GM12865 (cell line): ENCODE measurements around the gene RAP1GAP2.

Experiments used
- DNase-seq: peaks from one replicate; pipeline ENCODE4 v3.0.0; 2010; ENCODE audit warnings: low read depth
- H3K4me3 ChIP-seq: 2 replicates; pipeline ENCODE4 v1.5.1; 2011; ENCODE audit warnings: mild to moderate bottlenecking, low read depth, low read length, control low read depth
- TF ChIP-seq, protein P1 (sequence below): IDR thresholded peaks from 2 replicates; pipeline ENCODE4 v1.5.1; 2011; ENCODE audit warnings: low read length, control low read depth, low read depth, inconsistent platforms; ENCODE audit not compliant: insufficient read depth; ENCODE audit errors: missing control alignments

The RAP1GAP2 gene

DNA sequence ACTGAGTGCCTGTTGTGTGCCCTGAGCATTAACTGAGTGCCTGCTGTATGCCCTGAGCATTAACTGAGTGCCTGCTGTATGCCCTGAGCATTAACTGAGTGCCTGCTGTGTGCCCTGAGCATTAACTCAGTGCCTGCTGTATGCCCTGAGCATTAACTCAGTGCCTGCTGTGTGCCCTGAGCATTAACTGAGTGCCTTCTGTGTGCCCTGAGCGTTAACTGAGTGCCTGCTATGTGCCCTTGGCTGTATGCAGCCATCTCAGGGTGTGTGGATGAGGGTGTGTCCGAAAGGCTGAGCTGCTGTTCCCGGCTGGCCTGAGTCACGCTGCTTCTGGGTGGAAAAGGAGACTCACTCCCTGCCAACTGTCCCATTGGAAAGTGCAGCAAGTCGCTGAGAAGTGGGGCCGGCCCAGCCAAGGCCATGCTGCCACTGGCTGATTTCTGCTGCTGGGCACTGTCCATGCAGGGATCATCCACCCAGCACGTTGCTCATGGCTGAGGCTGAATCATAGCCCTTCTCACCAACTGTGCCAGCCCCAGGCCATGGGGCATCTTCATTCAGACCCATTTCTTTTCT lies 153.3 kb downstream of the RAP1GAP2 start:
- H3K4me3 ChIP-seq, result no peak overlapping the region
- TF ChIP-seq, protein P1, sequence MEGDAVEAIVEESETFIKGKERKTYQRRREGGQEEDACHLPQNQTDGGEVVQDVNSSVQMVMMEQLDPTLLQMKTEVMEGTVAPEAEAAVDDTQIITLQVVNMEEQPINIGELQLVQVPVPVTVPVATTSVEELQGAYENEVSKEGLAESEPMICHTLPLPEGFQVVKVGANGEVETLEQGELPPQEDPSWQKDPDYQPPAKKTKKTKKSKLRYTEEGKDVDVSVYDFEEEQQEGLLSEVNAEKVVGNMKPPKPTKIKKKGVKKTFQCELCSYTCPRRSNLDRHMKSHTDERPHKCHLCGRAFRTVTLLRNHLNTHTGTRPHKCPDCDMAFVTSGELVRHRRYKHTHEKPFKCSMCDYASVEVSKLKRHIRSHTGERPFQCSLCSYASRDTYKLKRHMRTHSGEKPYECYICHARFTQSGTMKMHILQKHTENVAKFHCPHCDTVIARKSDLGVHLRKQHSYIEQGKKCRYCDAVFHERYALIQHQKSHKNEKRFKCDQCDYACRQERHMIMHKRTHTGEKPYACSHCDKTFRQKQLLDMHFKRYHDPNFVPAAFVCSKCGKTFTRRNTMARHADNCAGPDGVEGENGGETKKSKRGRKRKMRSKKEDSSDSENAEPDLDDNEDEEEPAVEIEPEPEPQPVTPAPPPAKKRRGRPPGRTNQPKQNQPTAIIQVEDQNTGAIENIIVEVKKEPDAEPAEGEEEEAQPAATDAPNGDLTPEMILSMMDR, result no peak
- DNase-seq, result no peak

DNA sequence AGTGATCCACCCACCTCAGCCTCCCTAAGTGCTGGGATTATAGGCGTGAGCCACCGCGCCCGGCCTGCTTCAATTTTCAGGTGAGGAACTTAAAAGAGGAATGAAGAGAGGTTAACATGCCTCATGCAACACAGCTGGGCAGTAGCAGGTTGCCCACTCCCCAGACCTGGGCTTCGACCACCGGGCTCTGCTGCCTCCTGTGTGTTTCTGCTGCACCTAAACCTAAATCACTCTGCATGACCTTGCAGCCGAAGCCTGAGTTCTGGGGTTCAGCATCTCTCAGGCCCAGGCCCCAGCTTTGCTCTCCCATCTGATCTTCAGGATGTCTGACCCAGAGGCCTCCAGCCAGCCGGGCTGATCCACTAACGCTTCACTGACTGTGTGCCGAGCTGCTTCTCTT lies 154.6 kb downstream of the RAP1GAP2 start:
- DNase-seq, result no peak
- H3K4me3 ChIP-seq, result no peak overlapping the region
- TF ChIP-seq, protein P1, result no peak

DNA sequence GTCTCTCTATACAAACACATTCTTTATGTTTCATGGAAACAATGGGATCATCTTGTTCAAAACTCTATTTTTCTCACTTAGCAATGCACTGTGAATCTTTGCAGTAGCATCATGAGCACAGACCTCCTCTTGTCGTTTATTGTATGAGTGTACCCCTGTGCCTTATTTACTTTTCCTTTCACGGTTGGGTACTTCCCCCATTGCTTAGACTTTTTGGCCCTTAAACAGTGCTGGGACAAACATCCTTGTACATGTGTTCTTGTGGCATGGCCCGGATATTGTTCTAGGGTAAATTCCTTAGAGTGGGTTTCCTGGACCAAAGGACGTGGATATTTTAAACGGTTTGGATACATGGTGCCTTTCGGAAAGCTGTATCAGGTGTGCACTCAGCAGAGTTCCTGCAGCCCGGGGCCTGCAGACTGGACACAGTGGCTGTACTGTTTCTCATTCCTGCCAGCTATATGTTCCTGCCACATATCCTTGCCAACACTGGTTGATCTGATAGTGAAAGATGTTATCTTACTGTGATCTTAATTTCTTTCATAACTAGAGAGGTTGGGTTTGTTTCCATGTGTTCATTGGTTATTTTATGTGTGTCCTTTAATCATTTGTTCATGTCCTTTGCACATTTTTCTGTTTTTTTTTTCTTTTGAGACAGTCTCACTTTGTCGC lies 156.1 kb downstream of the RAP1GAP2 start:
- TF ChIP-seq, protein P1, result no peak

DNA sequence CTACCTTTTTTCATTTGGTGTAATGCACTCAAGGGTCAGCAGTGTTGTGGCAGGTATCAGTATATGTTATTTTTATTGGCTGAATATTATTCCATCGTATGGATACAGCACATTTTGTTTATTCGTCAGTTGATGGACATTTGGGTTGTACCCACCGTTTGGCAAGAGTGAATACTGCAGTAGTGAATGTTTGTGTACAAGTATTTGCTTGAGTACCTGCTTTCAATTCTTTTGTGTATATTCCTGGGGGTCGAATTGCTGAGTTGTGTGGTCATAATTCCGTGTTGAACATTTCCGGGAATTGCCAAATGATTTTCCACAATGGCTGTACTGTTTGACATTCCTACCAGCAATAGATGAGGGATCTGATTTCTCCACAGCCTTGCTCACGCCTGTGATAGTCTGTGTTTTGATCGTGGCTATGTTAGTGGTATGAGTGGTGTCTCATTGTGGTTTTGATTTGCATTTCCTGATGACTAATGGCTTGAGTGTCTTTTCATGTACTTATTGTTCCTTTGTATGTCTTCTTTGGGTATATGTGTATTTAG lies 158.7 kb downstream of the RAP1GAP2 start:
- peak; percentile 11 for DNase-seq
- H3K4me3 ChIP-seq, result no peak overlapping the region

More for the DNA sequence above, 156.1 kb downstream of the RAP1GAP2 start:
- no peak overlapping the region for H3K4me3 ChIP-seq
- no peak for DNase-seq

DNA sequence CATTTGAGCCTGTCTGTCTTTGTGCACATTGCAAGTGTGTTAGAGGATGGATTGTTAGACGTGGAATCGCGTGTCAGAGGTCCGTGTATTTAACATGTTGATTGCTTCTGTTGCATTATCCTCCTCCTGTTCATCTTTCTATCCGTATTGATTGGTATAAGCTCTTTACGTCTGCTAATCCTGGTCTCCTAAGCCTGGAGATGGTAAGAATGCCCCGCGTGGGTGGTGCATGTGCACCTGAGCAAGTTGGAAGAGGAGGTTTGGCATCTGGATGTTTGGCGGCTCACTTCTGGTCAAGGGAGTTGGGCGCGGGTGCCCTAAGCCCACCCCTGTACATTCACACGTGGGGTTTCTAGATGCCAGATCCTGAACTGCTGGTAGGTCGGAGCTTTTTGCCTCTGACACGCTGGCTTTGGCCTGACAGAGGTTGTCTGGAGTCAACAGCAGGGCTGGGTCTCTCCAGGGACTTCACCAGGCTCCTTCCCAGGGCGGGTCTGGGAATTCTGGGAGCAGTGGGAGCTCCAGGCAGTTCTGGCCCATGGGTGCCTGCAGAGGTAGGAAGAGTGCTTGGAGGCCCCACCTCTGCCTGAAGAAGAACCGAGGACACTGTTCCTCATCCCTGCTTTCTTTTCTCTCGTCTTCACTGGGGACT lies 159.8 kb downstream of the RAP1GAP2 start:
- DNase-seq, result no peak
- H3K4me3 ChIP-seq, result no peak overlapping the region
- TF ChIP-seq, protein P1, result no peak

More for the DNA sequence above, 158.7 kb downstream of the RAP1GAP2 start:
- TF ChIP-seq, protein P1, result no peak

DNA sequence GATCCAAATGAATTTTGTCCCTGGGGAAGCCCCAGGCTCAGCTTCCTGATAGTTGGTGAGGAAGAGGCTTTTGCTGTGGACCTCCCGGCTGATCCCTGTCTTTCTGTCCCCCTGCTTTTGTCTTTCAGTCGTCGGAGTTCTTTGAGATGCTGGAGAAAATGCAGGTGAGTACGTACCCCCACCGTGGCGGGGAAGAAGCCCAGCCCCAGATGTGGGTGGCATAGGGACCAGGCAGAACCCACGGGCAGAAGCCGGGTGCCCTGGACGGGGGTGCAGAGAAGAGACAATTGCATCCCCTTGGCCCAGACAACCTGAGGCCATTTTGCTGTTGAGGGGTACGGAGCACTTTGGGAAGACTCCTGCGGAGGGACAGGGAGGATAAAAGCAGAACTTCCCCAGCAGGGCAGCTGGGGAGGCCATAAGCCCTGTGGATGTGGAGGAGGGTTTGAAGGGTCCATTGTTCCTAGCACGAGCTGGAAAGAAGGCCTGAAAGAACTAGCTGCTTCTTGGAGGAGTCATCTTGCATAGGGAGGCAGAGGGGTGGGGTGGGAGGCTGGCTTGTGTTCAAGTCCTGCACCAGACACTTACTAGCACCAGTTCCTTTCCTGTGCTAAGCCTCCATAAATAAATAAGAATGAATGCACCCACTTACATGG lies 161.5 kb downstream of the RAP1GAP2 start:
- DNase-seq, result no peak
- TF ChIP-seq, protein P1, result no peak
- H3K4me3 ChIP-seq, result no peak overlapping the region
